GM18867 (cell line): Measurements from ENCODE around the gene LAMA5.

ENCODE experiments used
- ATAC-seq: cut with Tn5 transposase; IDR thresholded peaks from one replicate; pipeline ENCODE4 v1.9.1; 2021; ENCODE audit warnings: mild to moderate bottlenecking, moderate library complexity; ENCODE audit not compliant: unreplicated experiment

Gene LAMA5

GRCh38 chr20:62372042-62372993 lies 5.2 kb upstream of the LAMA5 start:
- no peak for ATAC-seq

- no peak for ATAC-seq
These were observed 4.5 kb upstream of the LAMA5 start for GRCh38 chr20:62371588-62372041.

- ATAC-seq: no peak
These were observed 3.9 kb upstream of the LAMA5 start for GRCh38 chr20:62370807-62371587.

GRCh38 chr20:62370115-62370806 lies 3.1 kb upstream of the LAMA5 start:
- ATAC-seq: no peak

- ATAC-seq: no peak
These were observed 2.7 kb upstream of the LAMA5 start for GRCh38 chr20:62369815-62370114.

GRCh38 chr20:62368976-62369814 lies 2.1 kb upstream of the LAMA5 start:
- ATAC-seq: no peak

- ATAC-seq: no peak
These were observed 1.4 kb upstream of the LAMA5 start for GRCh38 chr20:62368392-62368975.

GRCh38 chr20:62367633-62368391 lies 700 bp upstream of the LAMA5 start:
- ATAC-seq: no peak

GRCh38 chr20:62366370-62367135 lies 559 bp downstream of the LAMA5 start:
- ATAC-seq: peak; percentile 12

- no peak for ATAC-seq
These were observed 1.2 kb downstream of the LAMA5 start for GRCh38 chr20:62365814-62366369.

GRCh38 chr20:62364911-62365736 lies 2.0 kb downstream of the LAMA5 start:
- no peak for ATAC-seq

- no peak for ATAC-seq
These were observed 2.9 kb downstream of the LAMA5 start for GRCh38 chr20:62363920-62364851.

GRCh38 chr20:62362991-62363919 lies 3.9 kb downstream of the LAMA5 start:
- no peak for ATAC-seq

GRCh38 chr20:62362590-62362940 lies 4.5 kb downstream of the LAMA5 start:
- ATAC-seq: no peak

- no peak for ATAC-seq
These were observed 5.1 kb downstream of the LAMA5 start for GRCh38 chr20:62361799-62362589.
